GM19395 (cell line): ENCODE results near the gene ZNF366.
A peak's percentile ranks its signal among the peaks of the same experiment; 100 is the strongest.

Source experiments
- ATAC-seq: cut with Tn5 transposase; IDR thresholded peaks from one replicate; pipeline ENCODE4 v1.9.1; 2021; ENCODE audit warnings: mild to moderate bottlenecking, moderate library complexity; ENCODE audit not compliant: unreplicated experiment

Gene ZNF366

GRCh38 chr5:72507231-72507906, at the start of gene ZNF366:
Gene ZNF366, minus strand, starts transcription at chr5:72507410. Its CDS starts 45,914 bp downstream, at chr5:72461496.
- ATAC-seq, result no peak

DNA sequence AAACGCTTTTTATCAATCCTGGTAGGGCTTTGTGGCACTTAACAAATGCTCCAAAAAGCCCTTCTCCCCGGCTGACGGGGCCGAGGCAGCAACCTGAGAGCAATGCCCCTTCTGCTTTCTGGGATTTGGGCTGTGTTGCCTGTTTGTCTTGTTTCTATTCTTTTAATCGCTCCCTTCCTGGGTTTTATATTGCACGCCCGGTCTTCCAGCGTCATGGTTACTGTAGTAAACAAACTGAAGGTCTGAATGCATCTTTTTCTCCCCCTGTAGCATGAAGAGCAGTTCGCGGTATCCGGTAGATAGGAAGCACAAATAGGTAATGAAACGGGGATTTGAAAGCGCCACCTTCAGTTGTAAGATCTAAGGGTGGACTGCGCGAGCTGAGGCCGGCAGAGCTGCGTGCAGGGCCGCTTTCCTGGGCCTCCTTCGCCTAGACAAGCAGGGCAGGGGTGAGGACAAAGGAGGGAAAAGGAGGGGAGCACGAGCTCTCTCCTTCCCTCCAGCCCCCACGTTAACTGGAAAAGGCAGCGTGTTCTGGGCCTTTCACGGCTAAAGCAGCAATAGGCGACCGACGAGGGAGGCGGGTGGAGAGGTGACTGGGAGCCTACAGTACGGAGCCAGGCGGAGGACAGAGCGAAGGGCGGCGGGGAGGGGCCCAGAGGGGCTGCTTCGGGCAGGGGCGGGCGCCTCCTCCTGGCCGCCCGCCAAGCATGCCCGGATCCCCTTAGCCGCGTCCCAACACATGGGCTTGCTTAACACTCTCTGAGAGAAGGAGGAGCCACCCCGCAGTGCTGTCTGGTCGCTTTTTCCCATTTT, 49.3 kb upstream of the ZNF366 start:
- ATAC-seq, result peak; percentile 88

GRCh38 chr5:72555871-72556270, 48.7 kb upstream of the ZNF366 start:
- no peak for ATAC-seq

- ATAC-seq, result no peak
Measured at GRCh38 chr5:72554897-72555296, 47.7 kb upstream of the ZNF366 start.

- ATAC-seq, result no peak
Measured at GRCh38 chr5:72552041-72552557, 44.9 kb upstream of the ZNF366 start.

GRCh38 chr5:72550595-72550994, 43.4 kb upstream of the ZNF366 start:
- ATAC-seq, result no peak

GRCh38 chr5:72543811-72544210, 36.6 kb upstream of the ZNF366 start:
- no peak for ATAC-seq

DNA sequence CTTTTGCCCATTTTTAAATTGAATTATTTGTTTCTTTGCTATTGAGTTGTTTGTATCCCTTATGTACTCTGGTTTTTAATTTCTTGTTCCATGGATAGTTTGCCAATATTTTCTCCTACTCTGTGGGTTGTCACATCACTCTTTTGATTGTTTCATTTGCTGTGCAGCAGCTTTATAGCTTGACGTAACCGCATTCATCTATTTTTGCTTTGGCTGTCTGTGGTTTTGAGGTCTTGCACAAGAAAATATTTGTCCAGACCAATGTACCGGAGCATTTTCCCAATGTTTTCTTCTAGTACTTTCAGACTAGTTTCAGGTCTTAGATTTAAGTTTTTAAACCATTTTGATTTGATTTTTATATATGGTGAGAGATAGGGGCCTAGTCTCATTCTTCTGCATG, 36.2 kb upstream of the ZNF366 start:
- no peak for ATAC-seq

DNA sequence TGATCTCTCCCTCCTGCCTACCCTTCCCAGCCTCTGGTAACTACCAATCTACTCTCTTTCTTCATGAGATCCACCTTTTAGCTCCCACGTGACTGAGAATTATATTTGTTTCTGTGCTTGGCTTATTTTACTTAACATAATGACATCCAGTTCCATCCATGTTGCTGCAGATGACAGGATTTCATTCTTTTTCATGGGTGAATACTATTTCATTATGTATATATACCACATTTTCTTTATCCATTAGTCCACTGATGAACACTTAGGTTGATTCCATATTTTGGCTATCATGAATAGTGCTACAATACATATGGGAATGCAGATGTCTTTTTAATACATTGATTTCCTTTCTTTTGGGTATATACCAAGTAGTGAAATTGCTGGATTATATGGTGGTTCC, 35.5 kb upstream of the ZNF366 start:
- no peak for ATAC-seq

DNA sequence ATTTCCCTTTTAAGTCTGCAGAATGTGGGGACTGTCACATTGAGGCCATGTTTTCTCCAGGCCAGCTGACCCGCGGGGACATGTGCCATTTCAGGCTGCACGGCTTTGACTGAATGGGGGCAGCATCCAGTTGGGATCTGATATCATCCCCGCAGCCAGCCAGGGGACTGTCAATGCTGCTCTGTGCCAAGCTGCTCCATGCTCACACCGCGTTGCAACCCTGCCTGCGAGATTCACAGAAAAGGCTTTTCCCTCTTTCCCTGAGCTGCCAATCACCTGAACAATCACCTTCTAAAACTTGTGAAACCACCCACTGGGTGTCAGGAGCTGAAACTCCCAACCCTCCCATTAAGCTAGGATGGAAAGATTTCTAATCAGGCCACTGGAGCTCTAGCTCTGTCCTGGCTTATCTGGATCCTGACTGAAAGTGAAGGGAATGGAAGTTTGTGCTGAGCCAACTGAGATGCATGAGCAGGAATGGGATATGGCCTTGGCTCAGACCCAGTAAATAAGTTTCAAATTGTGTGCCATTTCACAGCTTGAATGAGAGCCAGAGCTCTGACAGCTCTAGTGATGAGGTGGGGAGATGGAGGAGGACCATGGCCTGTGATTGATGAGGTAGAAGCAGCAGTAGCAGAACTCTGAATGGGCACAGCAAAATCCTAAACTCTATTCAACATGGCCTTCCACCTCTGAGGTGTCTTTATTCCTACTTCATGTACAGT, 34.5 kb upstream of the ZNF366 start:
- no peak for ATAC-seq

- ATAC-seq, result no peak
Measured at GRCh38 chr5:72540759-72541438, 33.7 kb upstream of the ZNF366 start.

DNA sequence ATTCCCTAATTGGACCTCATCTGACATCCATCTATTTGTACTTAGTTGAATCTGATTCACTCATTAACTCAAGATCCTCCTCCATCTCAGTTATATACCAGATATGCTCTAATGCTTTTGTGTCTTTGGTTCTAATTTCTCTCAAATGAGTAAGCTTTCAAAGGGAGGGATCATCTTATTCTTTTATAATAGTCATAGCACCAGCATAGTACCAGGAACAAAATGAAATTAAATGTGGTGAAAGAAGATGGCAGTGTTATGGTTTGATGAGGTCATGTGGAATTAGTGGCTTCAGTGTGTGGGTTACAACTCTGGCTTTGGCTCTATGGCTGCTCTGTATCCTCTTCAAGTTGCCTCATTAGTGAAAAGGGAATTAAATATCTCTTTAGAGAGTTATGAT, 32.5 kb upstream of the ZNF366 start:
- ATAC-seq, result no peak

GRCh38 chr5:72539038-72539437, 31.8 kb upstream of the ZNF366 start:
- ATAC-seq, result no peak

GRCh38 chr5:72537166-72537565, 30.0 kb upstream of the ZNF366 start:
- no peak for ATAC-seq

DNA sequence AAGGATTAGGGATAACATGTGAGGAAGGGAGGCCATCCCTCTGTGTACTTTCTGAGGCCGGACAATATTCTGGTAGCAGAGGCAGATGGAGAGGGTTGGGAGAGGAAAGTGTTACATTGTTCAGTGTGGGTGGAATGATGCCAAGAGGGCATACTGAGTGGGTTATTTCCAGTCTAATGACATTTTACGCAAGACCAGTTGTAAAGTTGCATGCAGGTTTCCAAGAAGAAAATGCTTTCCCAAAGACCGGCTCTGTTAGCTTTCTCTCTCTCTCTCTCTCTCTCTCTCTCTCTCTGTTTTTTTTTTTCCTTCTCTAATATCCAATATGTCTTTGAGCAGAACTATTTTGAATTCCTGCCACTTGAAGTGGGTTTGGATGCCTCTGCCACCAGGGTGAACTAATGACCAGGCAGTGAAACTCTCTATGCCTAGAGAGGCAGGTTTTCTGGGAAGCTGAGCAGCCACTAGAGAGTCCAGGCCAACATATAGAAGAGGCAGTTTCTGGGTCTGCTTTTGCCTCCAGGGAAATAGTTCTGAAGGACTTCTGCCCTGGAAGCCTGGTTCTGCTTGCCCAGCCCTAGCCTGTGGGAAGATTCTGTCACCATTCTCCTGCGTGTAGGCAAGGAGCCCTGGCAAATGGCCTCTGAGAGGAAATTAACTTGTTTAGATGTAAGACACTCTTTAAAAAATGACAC, 24.4 kb upstream of the ZNF366 start:
- no peak for ATAC-seq

DNA sequence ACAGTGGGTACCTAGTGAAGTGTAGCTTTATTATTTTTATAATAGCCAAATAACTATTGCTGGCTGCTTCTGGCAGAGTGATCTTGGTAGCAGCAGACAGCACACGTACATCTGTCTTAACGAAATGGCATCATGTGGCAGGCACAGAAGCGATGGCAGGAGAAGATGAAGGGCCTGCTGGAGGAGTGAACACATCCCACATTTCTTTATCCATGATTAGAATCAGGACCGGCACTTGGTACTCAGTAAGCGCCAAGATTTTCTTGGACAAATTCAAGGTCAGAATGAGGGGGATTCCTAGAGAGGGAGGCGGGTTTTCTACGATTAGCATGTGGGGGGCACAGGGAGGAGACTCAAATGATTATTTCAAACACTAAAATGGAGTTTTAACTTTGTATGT, 23.0 kb upstream of the ZNF366 start:
- no peak for ATAC-seq

GRCh38 chr5:72529383-72529782, 22.2 kb upstream of the ZNF366 start:
- no peak for ATAC-seq

DNA sequence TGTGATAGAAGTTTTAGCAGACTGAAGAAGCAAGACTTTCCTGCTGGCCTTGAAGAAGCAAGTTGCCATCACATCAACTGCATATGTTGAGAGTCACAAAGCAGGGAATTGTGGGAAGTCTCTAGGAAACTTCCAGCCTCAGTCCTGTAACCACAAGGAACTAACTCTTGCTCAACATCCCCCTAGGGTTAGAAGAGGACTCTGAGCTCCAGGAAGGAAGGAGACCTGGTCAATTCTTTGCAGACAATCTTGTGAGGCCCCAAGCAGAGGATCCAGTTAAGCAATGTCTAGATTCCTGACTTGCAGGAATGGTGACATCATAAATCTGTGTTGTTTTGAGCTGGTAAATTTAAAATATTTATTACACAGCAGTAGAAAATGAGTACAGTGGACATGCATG, 18.6 kb upstream of the ZNF366 start:
- ATAC-seq, result no peak

GRCh38 chr5:72523960-72524582, 16.9 kb upstream of the ZNF366 start:
- peak; percentile 66 for ATAC-seq

- no peak for ATAC-seq
Measured at GRCh38 chr5:72522607-72523006, 15.4 kb upstream of the ZNF366 start.
